NT2/D1 (cell line): Measurements from ENCODE around the gene AGPS.

Source experiments
- SUZ12 ChIP-seq: IDR thresholded peaks from 2 replicates; pipeline ENCODE4 v1.6.1; 2011; ENCODE audit not compliant: insufficient read length, insufficient read depth; ENCODE audit errors: extremely low read depth
- YY1 ChIP-seq: IDR thresholded peaks from 2 replicates; pipeline ENCODE4 v1.6.1; 2011; ENCODE audit not compliant: insufficient read length, insufficient read depth
- ZNF274 ChIP-seq: IDR thresholded peaks from 2 replicates; pipeline ENCODE4 v1.6.1; 2011; ENCODE audit warnings: mild to moderate bottlenecking, low read depth, low read length

GRCh38 chr2:177359836-177360595, 32.6 kb upstream of the AGPS start:
- TF ChIP-seq SUZ12 = no peak
- TF ChIP-seq YY1 = no peak
- no peak for TF ChIP-seq ZNF274
